Activated CD8-positive, alpha-beta memory T cell treated with anti-CD3 and anti-CD28 coated beads, Interleukin-2, amount 50 U/mL, for 48 hours (primary cell): ENCODE results near the gene KIF5C.

Source experiments
- DNase-seq: peaks from one replicate; pipeline ENCODE4 v3.0.0-alpha.2; 2020

Gene KIF5C

GRCh38 chr2:149021761-149022160 is 146.7 kb downstream of the KIF5C start:
- DNase-seq: no peak

GRCh38 chr2:149023091-149023490 is 148.1 kb downstream of the KIF5C start:
- no peak for DNase-seq

GRCh38 chr2:149027590-149028250 is 152.7 kb downstream of the KIF5C start:
- DNase-seq: no peak

GRCh38 chr2:149028377-149028776 is 153.3 kb downstream of the KIF5C start:
- no peak for DNase-seq

- no peak for DNase-seq
These were observed 153.9 kb downstream of the KIF5C start for GRCh38 chr2:149028891-149029290.

GRCh38 chr2:149029307-149029965 is 154.4 kb downstream of the KIF5C start:
- DNase-seq: no peak

- no peak for DNase-seq
These were observed 156.4 kb downstream of the KIF5C start for GRCh38 chr2:149031396-149031795.

- no peak for DNase-seq
These were observed 158.7 kb downstream of the KIF5C start for GRCh38 chr2:149033716-149034115.

GRCh38 chr2:149034406-149034805 is 159.4 kb downstream of the KIF5C start:
- DNase-seq: no peak

- DNase-seq: no peak
These were observed 161.7 kb downstream of the KIF5C start for GRCh38 chr2:149036507-149037293.

GRCh38 chr2:149037851-149038250 is 162.8 kb downstream of the KIF5C start:
- DNase-seq: no peak

- no peak for DNase-seq
These were observed 163.6 kb downstream of the KIF5C start, which contains the start of gene LYPD6B for GRCh38 chr2:149038442-149039212. LYPD6B (plus strand) TSS chr2:149038699; CDS start chr2:149130949, 92,250 bp downstream.

- no peak for DNase-seq
These were observed 164.2 kb downstream of the KIF5C start for GRCh38 chr2:149039213-149039724.

GRCh38 chr2:149040451-149040850 is 165.4 kb downstream of the KIF5C start:
- DNase-seq: peak; percentile 84

GRCh38 chr2:149041482-149041881 is 166.5 kb downstream of the KIF5C start:
- DNase-seq: no peak

- DNase-seq: no peak
These were observed 167.9 kb downstream of the KIF5C start for GRCh38 chr2:149042881-149043280.

- no peak for DNase-seq
These were observed 169.5 kb downstream of the KIF5C start for GRCh38 chr2:149044500-149044899.

- DNase-seq: no peak
These were observed 172.1 kb downstream of the KIF5C start for GRCh38 chr2:149047118-149047517.

GRCh38 chr2:149049142-149049541 is 174.1 kb downstream of the KIF5C start:
- DNase-seq: no peak

- no peak for DNase-seq
These were observed 175.2 kb downstream of the KIF5C start for GRCh38 chr2:149050188-149050587.

- DNase-seq: no peak
These were observed 180.7 kb downstream of the KIF5C start for GRCh38 chr2:149055751-149056150.

GRCh38 chr2:149056541-149057255 is 181.7 kb downstream of the KIF5C start:
- DNase-seq: no peak
